Stimulated activated naive CD8-positive, alpha-beta T cell treated with anti-CD3 and anti-CD28 coated beads, Interleukin-15, Interleukin-2, amounts not matched to agents 100 U/mL and 50 U/mL, for 24 hours (primary cell): Measurements from ENCODE around the gene KRTAP29-1.
"Not testable (repeated sequence)": the region's sequence is repeated elsewhere in the genome, so short reads cannot be mapped to it uniquely, and the experiment has no call there.

Source experiments
- ATAC-seq: fragments of 150-1000 bp; cut with Tn5 transposase; one replicate; pipeline ENCODE4 v1.10.0; 2021
- DNase-seq: peaks from one replicate; pipeline ENCODE4 v3.0.0; 2021

The KRTAP29-1 gene

GRCh38 chr17:41298458-41299135, 4.1 kb downstream of the KRTAP29-1 start:
- ATAC-seq (no peak), DNase-seq (no peak)

GRCh38 chr17:41296846-41297245, 5.8 kb downstream of the KRTAP29-1 start:
- DNase-seq: no peak

GRCh38 chr17:41294016-41294415, 8.6 kb downstream of the KRTAP29-1 start:
- no peak for ATAC-seq
- DNase-seq: no peak

More at GRCh38 chr17:41296846-41297245, 5.8 kb downstream of the KRTAP29-1 start:
- no peak for ATAC-seq

- no peak for DNase-seq
- ATAC-seq: no peak
Measured at GRCh38 chr17:41287050-41287449, 15.6 kb downstream of the KRTAP29-1 start.

- DNase-seq: no peak
- no peak for ATAC-seq
Measured at GRCh38 chr17:41284546-41284945, 18.1 kb downstream of the KRTAP29-1 start.

GRCh38 chr17:41284043-41284442, 18.6 kb downstream of the KRTAP29-1 start:
- DNase-seq (no peak), ATAC-seq (no peak)

- no peak for DNase-seq
- ATAC-seq: no peak
Measured at GRCh38 chr17:41278176-41278955, 24.3 kb downstream of the KRTAP29-1 start.

GRCh38 chr17:41275648-41276190, 26.9 kb downstream of the KRTAP29-1 start, which contains the start of gene KRTAP9-7:
Gene KRTAP9-7 (plus strand): TSS chr17:41275698. CDS start chr17:41275698, 0 bp downstream.
- not testable (repeated sequence) for ATAC-seq, DNase-seq

GRCh38 chr17:41271858-41272257, 30.8 kb downstream of the KRTAP29-1 start:
- ATAC-seq: no peak
- no peak for DNase-seq

GRCh38 chr17:41271323-41271722, 31.3 kb downstream of the KRTAP29-1 start:
- DNase-seq, ATAC-seq: not testable (repeated sequence)

- ATAC-seq (no peak), DNase-seq (no peak)
Measured at GRCh38 chr17:41267711-41268110, 34.9 kb downstream of the KRTAP29-1 start.

GRCh38 chr17:41265078-41265477, 37.6 kb downstream of the KRTAP29-1 start, which contains the start of gene KRTAP9-6:
Gene KRTAP9-6 (plus strand): TSS chr17:41265378. CDS start chr17:41265378, 0 bp downstream.
- ATAC-seq (no peak), DNase-seq (no peak)

GRCh38 chr17:41264599-41264998, 38.1 kb downstream of the KRTAP29-1 start:
- no peak for DNase-seq
- no peak for ATAC-seq

GRCh38 chr17:41263212-41263611, 39.4 kb downstream of the KRTAP29-1 start:
- no peak for DNase-seq
- no peak for ATAC-seq

GRCh38 chr17:41258406-41258805, 44.2 kb downstream of the KRTAP29-1 start:
- DNase-seq (no peak), ATAC-seq (no peak)

- DNase-seq: no peak
- ATAC-seq: no peak
Measured at GRCh38 chr17:41256291-41256685, 46.4 kb downstream of the KRTAP29-1 start.

- DNase-seq, ATAC-seq: not testable (repeated sequence)
Measured at GRCh38 chr17:41255381-41256290, 47.0 kb downstream of the KRTAP29-1 start, which contains the start of gene KRTAP9-9. Gene KRTAP9-9 (plus strand): TSS chr17:41255384.

- no peak for DNase-seq
- ATAC-seq: no peak
Measured at GRCh38 chr17:41254861-41255260, 47.8 kb downstream of the KRTAP29-1 start.
